Testis (tissue), 3 donors: ENCODE results near the gene WRNIP1. TPM values are rescaled to one million over a fixed set of nuclear protein-coding genes. Genes with fewer than 3 reads are reported as not detected.

Source experiments
- DNase-seq: peaks from one replicate; pipeline ENCODE4 v3.0.0-alpha.2; 2019
- H3K27ac ChIP-seq, 2 donors: fragments of 200-600 bp; sonication (generic); one replicate each; pipeline ENCODE4 v1.5.1; 2019
- H3K27me3 ChIP-seq: fragments of 200-600 bp; sonication (generic); one replicate; pipeline ENCODE4 v1.5.1; 2019
- H3K36me3 ChIP-seq: fragments of 200-600 bp; sonication (generic); one replicate; pipeline ENCODE4 v1.5.1; 2017; ENCODE audit warnings: low read depth; ENCODE audit errors: missing control alignments
- H3K4me1 ChIP-seq: fragments of 200-600 bp; sonication (generic); one replicate; pipeline ENCODE4 v1.5.1; 2019
- H3K4me3 ChIP-seq, 2 donors: fragments of 200-600 bp; sonication (generic); one replicate each; pipeline ENCODE4 v1.5.1; 2017 to 2019
- H3K9me3 ChIP-seq: fragments of 200-600 bp; sonication (generic); one replicate; pipeline ENCODE4 v1.5.1; 2017
- POLR2A ChIP-seq: fragments of 450-650 bp; IDR thresholded peaks from one replicate; pipeline ENCODE4 v1.6.1; 2017; ENCODE audit warnings: antibody characterized with exemption, mild to moderate bottlenecking, moderate library complexity
- WGBS, 2 donors: methylation state at CpG; one replicate each; pipeline ENCODE4 v1.1.5; 2018; 5-methylcytosine and 5-hydroxymethylcytosine counted together
- intact Hi-C: fragments of 100-400 bp; cut with DNase I; formaldehyde crosslinking; loops from one replicate; pipeline ENCODE4 v1.15.1; 2023; ENCODE audit warnings: low total_unique reads
- polyA plus RNA-seq: library from polyadenylated mRNA; stranded (reverse); fragments of 350-450 nt; fragmentation: Illumina TruSeq; extraction: RNeasy Lipid Tissue Mini Kit (QIAGEN cat#74804); gene quantifications from one replicate; pipeline ENCODE4 v1.2.3, GENCODE V29; 2014; ENCODE audit warnings: low read depth, low replicate concordance; ENCODE audit not compliant: insufficient read depth
- total RNA-seq, 2 donors: library from RNA; depleted of rRNA; stranded (reverse); fragments of >200 nt; gene quantifications; one replicate each; pipeline ENCODE4 v1.2.3, GENCODE V29; 2016
- TF ChIP-seq, protein P1 (sequence below), 3 experiments: fragments of 450-650 bp in 2 of 3; fragments of 200-600 bp in 1 of 3; sonication (generic) in 1 of 3; IDR thresholded peaks; one replicate each; pipeline ENCODE4 v1.5.1; 2016 to 2019; ENCODE audit warnings: antibody characterized with exemption in 3 of 3, mild to moderate bottlenecking in 2 of 3, moderate library complexity in 1 of 3

WRNIP1 gene
- total and polyA plus RNA-seq, 3 donors from 2014 or later, result 57.7 to 102 (median 95.8) TPM

DNA sequence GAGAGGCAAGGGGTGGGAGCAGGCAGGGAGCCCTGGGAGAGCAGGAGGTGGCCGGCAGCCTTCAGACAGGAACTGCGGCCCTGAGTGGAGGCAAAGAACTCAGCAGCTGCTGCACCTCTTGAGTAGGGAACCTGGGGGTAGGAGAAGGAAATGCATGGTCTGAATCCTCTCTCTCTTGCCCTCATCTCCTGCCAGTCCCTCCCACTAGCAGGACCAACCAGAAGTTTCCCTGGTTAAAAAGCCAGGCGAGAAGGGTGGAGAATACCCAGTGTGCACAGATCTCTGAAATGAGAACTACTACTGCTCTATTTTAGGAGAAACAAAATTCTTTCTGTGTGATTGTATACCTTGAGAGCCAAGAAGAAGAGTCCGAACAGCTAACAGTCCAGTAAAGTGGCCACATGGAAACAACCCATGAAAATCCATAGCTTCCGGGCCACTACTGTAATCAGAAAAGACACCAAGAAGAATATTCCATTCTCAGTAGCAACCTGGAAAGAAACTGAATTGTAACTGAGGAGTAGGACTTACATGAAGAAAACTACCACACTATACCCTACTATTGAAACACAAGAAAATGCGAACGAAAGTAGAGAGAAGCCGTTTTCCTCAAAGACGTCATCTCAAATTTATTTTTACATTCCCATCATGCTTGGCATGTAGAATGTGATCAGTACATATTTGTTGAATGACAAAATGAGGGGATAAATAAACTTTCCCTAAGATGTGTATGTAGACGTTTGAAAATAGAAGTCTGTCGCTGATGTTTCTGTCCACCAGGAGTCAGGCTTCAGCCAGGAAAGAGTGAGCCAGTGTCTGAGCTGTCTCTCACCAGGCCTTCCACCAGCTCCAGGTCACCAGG, 25.6 kb downstream of the WRNIP1 start:
- 63 to 65% methylated on average over 11 of the region's 11 CpGs for WGBS, 2 donors
- Histone ChIP-seq H3K27me3 (no peaks in the 10 kb centered on the region), H3K27ac (peak overlapping the region in 1 of 2 donors; percentile 39), H3K9me3 (no peaks in the 10 kb centered on the region), H3K4me3 (no peak overlapping the region), H3K36me3 (no peaks in the 10 kb centered on the region), H3K4me1 (no peaks in the 10 kb centered on the region)
- intact Hi-C loops, result no loop called here
- no peak for TF ChIP-seq POLR2A
- TF ChIP-seq, protein P1, sequence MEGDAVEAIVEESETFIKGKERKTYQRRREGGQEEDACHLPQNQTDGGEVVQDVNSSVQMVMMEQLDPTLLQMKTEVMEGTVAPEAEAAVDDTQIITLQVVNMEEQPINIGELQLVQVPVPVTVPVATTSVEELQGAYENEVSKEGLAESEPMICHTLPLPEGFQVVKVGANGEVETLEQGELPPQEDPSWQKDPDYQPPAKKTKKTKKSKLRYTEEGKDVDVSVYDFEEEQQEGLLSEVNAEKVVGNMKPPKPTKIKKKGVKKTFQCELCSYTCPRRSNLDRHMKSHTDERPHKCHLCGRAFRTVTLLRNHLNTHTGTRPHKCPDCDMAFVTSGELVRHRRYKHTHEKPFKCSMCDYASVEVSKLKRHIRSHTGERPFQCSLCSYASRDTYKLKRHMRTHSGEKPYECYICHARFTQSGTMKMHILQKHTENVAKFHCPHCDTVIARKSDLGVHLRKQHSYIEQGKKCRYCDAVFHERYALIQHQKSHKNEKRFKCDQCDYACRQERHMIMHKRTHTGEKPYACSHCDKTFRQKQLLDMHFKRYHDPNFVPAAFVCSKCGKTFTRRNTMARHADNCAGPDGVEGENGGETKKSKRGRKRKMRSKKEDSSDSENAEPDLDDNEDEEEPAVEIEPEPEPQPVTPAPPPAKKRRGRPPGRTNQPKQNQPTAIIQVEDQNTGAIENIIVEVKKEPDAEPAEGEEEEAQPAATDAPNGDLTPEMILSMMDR (IDR thresholded peaks at IDR 0.05), result peak; percentile 52 to 71 (median 54)
- peak; percentile 76 for DNase-seq

DNA sequence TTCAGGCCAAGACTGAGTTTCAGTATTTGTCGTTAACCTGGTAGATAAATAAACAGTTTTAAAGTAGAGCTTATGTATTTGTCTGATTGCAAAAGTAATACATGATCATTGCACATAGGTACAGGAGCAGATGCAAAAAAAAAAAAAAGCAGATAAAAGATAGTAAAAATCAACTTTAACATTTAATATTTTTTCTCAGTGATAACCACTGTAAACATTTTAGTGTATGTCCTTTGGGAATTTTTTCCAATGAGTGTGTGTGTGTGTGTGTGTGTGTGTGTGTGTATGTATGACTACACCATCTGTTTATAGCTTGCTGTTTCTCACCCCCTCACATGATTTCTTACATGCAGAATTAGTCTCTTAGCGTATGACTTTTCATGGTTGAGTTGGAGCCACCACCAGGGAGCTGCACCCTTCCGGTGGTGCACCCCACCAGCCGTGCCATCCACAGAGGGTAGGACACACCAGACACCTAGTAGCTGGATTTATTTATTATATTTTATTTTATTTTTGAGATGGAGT, 26.3 kb downstream of the WRNIP1 start:
- TF ChIP-seq, protein P1 (IDR thresholded peaks at IDR 0.05), result no peak
- no peak for TF ChIP-seq POLR2A
- H3K36me3 ChIP-seq, result no peaks in the 10 kb centered on the region
- intact Hi-C loops, result no loop called here
- DNase-seq, result no peak
- no peaks in the 10 kb centered on the region for H3K4me1 ChIP-seq
- no peaks in the 10 kb centered on the region for H3K27me3 ChIP-seq
- H3K27ac ChIP-seq, result no peak overlapping the region
- H3K9me3 ChIP-seq, result no peaks in the 10 kb centered on the region
- no peak overlapping the region for H3K4me3 ChIP-seq
- WGBS, 2 donors, result 65 to 74% methylated on average over 4 of the region's 4 CpGs

DNA sequence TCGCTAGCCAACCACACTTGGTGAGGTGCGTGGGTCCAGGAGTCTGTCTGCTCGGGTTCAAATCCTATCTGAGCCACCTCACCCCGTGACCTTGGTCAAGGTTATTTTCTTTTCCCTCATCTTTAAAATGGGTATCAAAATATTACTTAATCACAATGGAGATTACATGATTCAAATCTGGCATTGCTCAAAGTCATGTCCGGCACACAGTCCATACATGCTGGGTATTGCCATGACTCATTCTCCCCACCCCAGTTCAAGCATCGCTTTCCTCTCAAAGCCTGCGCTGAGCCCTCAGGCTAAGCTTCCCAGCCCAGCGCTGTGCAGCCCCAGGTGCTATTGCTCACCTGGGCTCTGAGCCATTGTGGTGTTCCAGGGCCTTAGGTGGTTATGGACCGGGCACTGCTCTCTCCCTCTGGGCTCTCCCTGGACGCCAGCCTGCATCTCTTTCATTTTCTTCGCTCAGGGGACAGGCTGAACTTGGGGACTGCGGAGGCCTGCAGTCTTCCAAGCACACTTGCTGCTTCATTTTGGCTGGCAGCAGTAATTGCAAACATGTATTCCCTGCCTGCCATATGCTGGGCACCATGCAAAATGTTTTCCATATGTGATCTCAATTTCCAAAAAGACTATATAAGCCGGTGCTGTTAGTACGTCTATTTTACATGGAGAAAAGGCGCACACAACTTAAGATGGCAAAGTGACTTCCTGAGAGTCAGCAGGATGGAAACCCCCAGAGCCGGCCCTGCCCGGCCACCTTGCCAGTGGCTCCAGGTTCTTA, 27.3 kb downstream of the WRNIP1 start:
- Histone ChIP-seq H3K36me3 (no peaks in the 10 kb centered on the region), H3K27me3 (no peaks in the 10 kb centered on the region), H3K4me3 (no peak overlapping the region), H3K4me1 (no peaks in the 10 kb centered on the region), H3K27ac (no peak overlapping the region), H3K9me3 (no peaks in the 10 kb centered on the region)
- no peak for DNase-seq
- TF ChIP-seq, protein P1 (IDR thresholded peaks at IDR 0.05), result no peak
- no peak for TF ChIP-seq POLR2A
- intact Hi-C loops, result no loop called here
- 94 to 96% methylated on average over 17 of the region's 17 CpGs for WGBS, 2 donors

DNA sequence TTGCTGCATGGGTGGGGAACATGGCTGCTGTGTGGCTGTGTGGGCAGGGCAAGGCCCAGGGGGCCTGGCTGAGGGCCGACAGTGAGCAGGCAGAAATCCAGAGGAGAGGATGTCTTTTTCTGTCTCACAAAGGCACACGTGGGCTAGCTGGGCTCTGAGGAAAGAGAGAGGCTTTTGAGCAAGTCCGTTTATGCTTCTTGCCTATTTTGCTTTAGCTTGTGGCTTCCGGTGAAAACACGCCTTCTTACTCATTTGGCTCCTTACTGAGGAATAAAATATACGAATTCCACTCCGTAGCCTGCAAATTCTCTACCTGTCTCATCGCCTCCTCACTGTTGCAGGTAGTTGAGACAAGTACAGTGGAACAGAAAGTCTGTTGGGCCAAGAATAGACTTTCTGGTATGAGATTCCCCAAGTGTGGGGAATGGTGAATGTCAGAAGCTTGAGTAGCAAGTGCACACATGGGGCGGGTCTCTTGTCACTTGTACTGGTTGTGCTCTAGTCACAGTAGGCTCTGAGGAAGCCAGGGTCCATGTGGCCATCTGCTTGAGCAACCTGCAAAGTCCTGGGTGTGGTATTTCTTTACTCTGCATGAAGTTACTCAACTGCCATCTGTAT, 28.4 kb downstream of the WRNIP1 start:
- intact Hi-C loops, result no loop called here
- Histone ChIP-seq H3K9me3 (no peaks in the 10 kb centered on the region), H3K4me1 (no peaks in the 10 kb centered on the region), H3K36me3 (no peaks in the 10 kb centered on the region), H3K27me3 (no peaks in the 10 kb centered on the region), H3K27ac (no peak overlapping the region), H3K4me3 (no peak overlapping the region)
- no peak for DNase-seq
- no peak for TF ChIP-seq POLR2A
- TF ChIP-seq, protein P1 (IDR thresholded peaks at IDR 0.05), result no peak
- WGBS, 2 donors, result 69 to 77% methylated on average over 9 of the region's 9 CpGs
